NOMO-1 treated with dmso at 0.1 percent for 144 hours (cell line): Measurements from ENCODE around the gene SERPINA1.
"Not testable (repeated sequence)": the region's sequence is repeated elsewhere in the genome, so short reads cannot be mapped to it uniquely, and the experiment has no call there.

Experiments used
- DNase-seq: peaks from one replicate; lab custom pipeline; 2025; ENCODE audit not compliant: unreplicated experiment; lab: John Stamatoyannopoulos, UW

Gene SERPINA1

DNA sequence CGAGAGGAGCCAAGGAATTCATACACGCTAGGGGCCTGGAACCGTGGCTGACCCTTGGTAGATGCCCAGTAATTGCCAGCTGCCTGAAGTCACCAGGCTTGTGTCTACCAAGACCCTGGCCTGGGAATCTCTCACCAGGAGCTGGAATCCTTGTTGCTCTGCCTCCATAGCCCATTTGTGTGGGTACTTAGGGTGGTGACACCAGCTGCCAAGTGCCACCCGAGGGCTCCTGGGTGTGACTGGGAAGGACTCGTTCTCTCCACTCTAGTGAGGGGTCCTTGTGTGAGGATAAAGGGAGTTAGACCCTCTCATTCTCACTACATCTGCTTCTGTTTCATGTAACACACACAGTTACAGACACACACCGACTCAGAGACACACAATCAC, 17.9 kb downstream of the SERPINA1 start:
- DNase-seq: no peak

DNA sequence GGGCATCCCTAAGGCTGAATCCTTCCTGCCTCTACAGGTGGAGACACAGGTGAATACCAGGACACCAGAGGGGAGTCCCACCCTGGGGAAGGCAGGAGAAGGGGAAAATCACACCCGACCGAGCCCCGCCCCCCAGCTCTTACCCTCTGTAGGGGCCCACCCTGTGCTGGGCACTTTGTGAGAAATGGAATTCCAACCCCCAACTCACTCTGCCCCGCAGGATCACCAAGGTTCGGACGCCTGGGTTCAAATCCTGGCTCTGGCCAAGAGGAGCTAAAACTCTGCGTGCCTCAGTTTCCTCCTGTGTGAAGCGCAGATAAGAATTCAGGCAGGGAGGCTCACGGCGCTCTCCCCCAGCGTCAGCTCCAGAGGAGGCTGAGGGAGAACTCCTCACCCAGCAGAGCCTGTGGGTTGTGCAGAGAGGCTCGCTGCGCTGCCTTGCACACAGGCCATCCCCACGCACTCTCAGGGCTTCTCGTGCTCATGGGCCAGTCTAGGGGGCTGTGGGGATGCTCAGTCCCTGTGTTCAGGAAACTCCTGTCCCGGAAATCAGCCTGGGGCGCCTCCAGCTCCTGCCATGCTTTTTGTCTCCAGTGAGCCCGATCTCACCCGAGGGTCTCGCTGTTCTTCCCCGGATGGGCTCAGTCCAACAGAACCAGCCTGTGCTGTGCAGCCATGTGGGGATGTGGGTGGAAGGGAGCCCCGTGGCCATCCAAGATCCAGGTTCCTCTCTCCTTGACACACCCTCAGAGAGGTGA, 18.5 kb downstream of the SERPINA1 start:
- DNase-seq: not testable (repeated sequence)

DNA sequence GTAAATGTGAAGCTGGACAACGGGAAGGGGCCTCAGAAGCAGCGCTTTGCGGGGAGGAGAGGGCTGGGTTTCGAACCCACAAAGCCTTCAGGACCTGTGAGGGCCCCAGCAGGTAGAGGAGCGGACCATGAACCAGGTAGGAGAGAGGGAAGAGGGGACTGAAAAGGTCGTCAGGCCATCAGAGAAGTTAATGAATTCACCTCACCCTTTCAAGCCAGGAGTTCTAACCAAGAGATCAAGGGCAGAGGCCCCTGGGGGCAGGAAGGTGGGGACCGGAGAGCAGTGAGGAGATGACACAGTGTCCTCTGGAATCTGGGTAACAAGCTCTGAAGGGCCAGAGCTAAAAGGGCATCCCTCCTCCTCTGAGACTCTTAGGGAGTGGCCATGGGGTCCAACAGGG, 19.4 kb downstream of the SERPINA1 start:
- DNase-seq: no peak

DNA sequence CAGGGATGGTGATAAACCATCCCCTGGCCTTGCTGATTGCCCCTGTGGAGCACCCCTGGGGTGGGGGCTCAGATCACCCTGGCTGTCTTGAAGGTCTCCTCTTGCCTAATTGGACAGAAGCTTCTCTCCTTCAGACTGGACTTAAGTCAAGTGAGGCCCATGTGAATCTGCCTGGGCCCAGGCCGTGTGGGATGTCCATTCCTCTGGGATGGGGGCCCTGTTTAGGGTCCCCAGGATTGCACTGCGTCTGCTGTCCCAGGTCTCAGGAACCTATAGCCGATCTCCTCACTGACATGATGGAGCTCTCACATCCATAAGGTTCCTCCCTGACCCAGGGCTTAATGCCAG, 20.2 kb downstream of the SERPINA1 start:
- DNase-seq: no peak

DNA sequence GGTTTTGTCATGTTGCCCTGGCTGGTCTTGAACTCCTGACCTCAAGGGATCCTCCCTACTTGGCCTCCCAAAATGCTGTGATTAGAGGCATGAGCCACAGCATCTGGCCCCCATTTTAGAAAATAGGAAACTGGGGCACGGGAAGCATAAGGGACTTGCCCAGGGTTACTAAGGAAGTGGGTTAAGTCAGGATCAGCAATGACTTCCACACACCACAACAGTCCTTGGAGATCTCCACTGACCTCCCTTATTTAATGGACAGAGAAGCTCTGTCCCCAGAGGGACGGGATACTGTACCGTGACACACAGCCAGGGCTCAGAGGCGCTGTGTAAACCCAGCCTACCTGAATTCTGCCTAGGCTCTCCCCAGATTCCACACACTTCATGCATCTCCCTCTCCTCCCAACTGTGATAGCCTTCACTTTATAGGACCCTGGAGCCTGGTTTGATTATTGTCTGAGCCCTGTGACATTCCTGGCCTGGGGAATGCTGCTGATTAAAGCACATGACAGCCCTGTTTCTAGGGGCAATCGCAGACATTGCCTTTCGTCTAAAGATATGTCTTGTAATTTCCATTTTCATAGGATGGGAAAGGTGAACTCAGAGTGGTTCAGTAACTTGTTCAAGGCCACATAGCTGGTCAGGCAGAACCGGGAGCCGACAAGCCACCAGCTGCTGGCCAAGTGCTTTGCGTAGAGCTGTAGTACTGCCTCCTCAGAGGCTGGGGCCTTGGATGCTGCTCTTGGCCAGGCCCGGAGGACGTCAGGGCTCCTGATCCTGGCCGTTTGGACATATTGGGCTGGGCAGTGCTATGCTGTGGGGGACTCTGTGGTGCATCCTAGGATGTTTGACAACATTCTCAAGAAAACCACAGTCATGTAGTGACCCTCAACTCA, 20.8 kb downstream of the SERPINA1 start:
- no peak for DNase-seq

DNA sequence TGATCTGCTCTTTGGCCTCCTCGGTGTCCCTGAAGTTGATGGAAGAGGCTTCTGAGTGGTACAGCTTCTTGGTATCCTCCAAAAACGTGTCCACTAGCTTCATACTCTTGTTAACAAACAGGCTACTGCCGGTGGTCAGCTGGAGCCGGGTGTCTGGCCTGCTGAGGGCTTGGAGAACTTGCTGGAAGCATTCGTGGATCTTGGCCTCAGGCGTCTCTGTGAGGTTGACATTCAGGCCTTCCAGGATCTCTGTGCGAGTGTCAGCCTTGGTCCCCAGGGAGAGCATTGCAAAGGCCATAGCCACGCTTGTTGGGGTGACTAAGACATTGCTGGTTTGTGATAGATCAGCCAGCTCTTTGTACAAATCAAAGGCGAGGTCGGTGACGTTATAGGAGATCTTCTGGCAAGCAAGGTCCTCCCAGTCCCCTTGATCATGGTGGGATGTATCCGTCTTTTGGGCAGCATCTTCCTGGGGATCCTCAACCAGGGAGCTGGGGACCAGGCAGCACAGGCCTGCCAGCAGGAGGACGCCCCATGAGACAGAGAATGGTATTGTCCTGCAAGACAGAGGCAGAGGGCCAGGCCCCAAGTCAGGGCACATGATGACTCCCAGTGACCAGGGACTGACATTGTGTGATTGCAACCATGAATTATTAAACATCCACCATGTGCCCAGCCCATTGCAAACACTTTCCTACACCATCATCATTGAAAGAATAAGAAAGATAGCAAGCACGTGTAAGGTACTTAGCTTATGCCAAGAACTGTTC, 22.1 kb downstream of the SERPINA1 start, which contains the start of gene SERPINA2:
Gene SERPINA2 (minus strand): TSS at position 553 of the 770 bp plus-strand sequence.
- DNase-seq: no peak

DNA sequence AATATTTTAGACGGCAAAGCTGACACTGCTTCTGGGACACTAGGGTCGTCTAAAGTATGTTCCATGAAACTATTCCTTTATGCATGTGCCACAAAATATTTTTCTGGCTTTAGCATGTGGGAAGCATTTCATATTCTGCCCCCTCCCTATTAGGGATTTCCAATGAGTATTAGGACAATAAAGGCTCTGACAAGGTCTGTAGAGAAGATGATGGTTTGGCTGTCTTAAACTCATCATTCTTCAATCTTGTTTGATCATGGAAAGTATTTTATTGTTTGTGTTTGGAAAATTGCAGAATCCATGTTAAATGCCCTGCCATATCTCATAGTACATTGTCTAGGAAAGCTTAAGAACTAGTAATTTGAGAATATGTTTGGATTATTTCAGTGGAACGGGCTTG, 22.8 kb downstream of the SERPINA1 start:
- no peak for DNase-seq

DNA sequence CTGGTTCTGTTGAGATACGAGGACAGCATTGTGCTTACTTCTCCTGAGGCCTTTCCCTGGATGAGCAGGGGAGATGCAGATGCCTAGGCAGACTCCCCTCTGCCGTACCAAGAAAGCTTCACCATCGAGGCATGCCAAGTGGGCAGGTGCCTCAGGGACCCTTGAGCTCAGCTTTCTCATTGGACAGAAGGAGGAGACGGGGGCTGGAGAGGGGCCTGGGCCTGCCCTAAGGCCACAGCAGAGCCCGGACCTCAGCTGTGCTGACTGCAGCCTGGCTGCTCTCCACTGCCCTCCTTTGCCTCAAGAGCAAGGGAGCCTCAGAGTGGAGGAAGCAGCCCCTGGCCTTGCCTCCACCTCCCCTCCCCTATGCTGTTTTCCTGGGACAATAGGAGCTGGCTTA, 23.4 kb downstream of the SERPINA1 start:
- DNase-seq: no peak

DNA sequence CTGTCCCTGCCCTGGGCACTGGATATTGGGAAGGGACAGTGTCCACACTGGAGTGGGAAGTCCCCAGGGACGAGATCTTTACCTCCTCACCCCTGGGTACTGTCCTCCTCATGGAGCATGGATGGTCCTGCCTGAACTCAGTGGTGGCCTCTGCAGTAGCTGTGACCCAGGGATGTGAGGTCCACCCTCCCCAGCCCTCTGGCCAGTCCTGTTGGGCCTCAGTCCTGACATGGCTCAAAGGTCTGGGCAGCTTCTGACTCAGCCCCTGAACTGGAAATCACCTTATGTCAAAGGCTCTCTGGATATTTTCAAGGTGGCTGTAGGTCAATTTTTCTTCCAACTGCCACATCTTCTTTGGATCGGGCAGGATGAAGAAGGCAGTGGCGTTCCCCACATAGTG, 24.4 kb downstream of the SERPINA1 start:
- no peak for DNase-seq

DNA sequence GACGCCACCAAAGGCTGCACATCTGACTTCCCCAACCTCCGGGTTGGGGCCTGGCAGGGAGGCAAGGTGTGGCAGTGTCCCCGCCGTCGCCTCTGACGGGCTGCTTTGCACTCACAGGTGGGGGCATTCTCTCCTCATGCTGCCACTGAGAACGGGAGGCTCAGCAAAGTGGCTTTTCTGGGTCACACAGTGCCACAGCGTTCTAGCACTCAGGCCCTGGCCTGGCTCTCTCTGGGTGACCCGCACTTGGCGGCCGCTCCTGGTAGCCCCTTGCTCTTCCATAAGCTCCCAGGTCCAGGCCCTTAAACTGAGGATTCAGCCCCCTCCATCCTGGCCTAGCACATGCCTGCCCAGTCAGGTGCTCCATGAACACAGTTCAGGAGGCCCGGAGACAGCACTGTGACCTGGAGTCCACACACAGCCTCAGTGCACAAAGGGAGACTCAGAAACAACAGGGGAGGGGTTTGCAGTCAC, 25.2 kb downstream of the SERPINA1 start:
- DNase-seq: no peak

DNA sequence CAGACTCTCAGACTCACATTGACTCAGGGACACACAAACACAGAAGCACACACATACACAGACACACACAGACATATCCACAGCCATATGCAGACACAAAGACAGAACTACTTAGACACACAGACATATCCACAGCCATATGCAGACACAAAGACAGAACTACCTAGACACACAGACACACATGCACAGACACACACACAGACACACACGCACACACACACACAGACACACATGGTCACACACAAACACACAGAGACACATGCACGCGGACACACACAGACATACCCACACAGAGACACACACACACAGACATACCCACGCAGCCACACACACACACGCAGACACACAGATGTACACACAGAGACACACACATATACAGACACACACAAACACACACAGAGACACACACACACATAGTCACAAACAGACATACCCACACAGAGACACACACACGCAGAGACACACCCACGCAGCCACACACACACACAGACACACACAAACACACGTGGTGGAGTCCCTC, 25.7 kb downstream of the SERPINA1 start:
- DNase-seq: no peak

DNA sequence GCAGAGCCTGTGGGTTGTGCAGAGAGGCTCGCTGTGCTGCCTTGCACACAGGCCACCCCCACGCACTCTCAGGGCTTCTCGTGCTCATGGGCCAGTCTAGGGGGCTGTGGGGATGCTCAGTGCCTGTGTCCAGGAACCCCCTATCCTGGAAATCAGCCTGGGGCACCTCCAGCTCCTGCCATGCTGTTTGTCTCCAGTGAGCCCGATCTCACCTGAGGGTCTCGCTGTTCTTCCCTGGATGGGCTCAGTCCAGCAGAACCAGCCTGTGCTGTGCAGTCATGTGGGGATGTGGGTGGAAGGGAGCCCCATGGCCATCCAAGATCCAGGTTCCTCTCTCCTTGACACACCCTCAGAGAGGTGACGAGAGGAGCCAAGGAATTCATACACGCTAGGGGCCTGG, 26.7 kb downstream of the SERPINA1 start:
- DNase-seq: no peak

DNA sequence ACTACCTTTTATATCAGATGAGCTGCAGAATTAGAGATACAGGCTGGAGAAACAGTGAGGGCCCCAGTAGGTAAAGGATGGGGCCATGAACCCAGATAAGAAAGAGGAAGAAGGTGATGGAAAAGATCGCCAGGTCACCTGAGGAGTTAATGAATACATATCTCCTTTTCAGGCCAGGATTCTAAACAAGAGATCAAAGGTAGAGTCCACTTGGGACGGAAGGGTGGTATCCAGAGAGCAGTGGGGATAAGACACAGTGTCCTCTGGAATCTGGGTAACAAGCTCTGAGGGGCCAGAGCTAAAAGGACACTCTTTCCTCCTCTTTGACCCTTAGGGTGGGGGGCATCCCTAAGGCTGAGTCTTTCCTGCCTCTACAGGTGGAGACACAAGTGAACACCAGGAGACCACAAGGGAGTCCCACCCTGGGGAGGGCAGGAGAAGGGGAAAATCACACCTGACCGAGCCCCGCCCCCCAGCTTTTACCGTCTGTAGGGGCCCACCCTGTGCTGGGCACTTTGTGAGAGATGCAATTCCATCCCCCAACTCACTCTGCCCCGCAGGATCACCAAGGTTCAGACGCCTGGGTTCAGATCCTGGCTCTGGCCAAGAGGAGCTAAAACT, 27.3 kb downstream of the SERPINA1 start:
- DNase-seq: no peak

DNA sequence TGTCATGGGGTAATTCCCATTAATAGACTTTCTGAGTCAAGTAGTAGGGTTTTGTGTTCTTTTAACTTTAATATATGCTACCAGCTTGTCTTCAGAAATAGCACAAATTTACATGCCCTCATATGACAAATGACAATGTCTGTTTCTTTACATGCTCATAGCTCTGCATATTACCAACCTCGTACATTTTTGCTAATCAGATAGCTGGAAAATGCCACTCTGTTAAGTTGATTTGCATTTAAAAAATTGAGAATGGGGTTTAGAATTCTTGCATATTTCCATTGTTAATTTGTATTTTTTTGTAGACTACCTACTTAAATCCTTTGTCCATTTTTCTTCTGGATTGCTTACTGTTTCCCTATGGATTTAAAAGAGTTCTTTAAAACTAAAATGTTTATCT, 31.2 kb downstream of the SERPINA1 start:
- no peak for DNase-seq

DNA sequence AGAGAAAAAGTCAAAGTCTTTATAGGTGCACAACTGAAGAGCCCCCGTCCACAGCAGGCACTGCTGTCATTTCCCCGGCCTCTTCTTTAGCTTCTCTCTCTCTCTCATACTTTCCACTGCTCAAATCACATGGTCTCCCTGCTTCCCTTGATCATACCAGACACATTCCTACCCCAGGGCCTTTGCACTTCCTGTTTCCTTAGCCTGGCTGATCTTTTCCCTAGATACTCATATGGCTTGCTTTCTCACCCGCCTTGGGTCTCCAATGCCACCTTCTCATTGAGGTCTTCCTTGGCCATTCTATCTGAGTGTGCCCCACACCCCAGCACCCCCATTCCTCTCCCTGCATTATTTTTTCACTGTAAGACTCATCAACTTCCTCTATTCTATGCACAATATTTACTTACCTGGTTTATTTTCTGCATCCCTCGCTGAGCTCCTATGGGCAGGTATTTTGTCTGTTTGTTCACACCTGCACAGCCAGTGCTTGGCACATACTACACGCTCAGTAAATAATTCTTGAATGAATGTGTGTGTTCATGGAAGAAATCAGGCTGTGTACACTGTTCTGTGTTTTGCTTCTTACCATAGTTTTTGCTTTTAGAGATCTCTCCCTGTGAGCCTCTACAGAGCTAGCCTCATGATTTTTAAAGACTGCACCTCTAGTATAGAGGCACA, 31.9 kb downstream of the SERPINA1 start:
- DNase-seq: no peak

DNA sequence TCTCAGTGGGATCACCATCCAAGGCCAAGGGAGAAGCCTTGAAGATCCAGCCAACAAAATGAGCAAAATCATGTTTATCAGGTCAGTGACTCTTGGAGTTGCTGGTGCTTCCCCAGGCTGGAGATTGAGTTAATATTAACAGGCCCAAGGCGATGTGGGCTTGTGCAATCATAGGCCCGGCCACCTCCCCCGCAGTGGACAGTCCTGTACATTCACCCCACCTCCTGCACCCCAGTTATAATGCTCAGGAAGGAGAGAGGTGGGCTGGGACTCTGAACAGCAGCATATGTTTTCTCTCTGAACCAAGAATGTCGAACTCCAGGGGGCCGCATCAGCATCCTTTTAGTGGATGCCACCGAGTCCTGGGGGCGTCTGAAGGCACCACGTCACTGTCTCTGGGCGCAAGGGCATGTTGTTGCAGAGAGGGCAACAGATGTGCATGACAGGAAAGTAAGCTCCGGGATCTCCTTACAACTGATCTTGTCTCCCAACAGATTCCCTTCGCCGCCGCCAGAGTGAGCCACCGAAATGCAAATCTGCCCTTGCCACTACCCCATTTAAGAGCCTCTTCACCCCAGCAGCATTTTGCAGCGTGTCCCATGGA, 33.1 kb downstream of the SERPINA1 start:
- DNase-seq: no peak

DNA sequence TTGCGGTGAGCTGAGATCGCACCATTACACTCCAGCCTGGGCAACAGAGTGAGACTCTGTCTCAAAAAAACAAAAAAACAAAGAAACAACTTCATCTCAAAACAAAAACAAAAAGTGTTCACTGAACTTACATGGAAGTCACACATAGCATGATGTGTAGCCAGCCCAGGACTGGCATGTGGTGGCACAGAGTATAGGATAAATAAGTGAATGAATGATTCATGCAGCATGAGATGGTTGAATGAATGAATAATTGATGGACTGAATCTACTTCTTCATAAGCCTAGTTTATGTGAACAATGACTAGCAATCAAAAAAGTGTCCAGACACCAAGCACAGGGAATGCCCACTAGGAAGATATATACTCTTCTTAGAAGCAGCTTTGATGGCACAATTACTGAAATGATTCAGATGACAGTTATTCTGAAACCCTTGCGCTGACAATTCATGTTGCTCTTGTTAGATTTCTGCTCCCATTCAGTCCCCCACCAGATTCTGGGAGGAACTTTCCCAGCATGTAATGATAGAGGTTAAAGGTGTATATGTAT, 33.7 kb downstream of the SERPINA1 start:
- no peak for DNase-seq

DNA sequence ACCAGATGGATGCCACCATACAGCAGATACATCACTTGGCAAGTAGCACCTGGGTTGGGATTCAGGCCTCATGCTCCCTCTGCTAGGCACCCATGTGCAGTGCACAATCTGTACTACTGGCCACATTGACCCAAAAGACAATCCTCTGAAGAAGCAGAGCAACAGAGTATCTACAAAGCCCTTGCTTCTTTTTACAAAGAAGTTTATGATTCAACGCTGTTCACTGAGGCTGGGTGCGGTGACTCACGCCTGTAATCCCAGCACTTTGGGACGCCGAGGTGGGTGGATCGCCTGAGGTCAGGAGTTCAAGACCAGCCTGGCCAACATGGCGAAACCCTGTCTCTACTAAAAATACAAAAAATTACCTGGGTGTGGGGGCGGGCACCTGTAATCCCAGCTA, 34.2 kb downstream of the SERPINA1 start:
- DNase-seq: not testable (repeated sequence)

DNA sequence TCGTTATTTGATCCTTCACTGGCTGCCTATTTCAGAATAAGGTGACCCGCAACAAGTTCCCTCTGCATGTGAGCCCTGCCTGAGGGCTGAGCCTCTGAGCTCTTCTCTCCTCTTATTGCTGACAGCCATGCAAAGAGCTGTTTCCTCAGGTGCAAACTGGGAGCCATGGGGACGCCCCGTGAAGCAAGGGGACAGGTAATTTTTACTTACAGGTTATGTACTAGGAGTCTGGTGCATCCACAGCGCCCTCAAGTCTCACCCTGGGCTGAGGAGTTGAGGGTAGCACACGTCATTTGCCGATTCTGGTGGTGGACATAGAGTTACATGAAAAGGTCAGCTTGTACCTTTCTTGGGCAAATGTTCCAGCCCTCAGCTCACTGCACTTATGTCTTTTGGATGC, 39.1 kb downstream of the SERPINA1 start:
- DNase-seq: no peak

DNA sequence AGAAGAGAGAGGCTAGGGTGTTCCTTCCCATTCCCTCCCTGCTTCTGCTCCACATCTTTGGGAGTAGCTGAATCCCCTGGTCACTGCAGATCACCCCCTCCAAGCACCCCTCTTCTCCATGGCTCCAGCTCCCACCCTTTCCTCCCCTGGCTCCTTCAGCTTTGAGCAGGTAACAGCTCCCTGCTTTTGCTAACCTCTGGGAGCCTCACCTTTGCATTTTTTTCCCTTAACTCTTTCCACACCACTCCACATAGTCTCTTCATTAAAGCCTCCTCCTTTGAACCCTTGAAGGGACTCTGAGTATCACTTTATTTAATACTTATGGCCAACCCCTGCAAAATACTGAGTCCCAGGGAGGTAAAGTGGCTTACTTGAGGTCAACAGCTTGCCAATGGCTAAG, 39.6 kb downstream of the SERPINA1 start:
- no peak for DNase-seq
